HG02840 (cell line): ENCODE measurements around the gene CSE1L.
"Not testable (repeated sequence)": the region's sequence is repeated elsewhere in the genome, so short reads cannot be mapped to it uniquely, and the experiment has no call there.

Source experiments
- ATAC-seq: cut with Tn5 transposase; IDR thresholded peaks from one replicate; pipeline ENCODE4 v1.9.1; 2021; ENCODE audit warnings: mild to moderate bottlenecking, moderate library complexity, moderate number of reproducible peaks; ENCODE audit not compliant: unreplicated experiment, low FRiP score

CSE1L gene

GRCh38 chr20:49119988-49120387 is 73.9 kb downstream of the CSE1L start:
- no peak for ATAC-seq

GRCh38 chr20:49122920-49123319 is 76.8 kb downstream of the CSE1L start:
- ATAC-seq = no peak

GRCh38 chr20:49123982-49124381 is 77.9 kb downstream of the CSE1L start:
- ATAC-seq = no peak

GRCh38 chr20:49132995-49133478 is 86.9 kb downstream of the CSE1L start:
- ATAC-seq = no peak

GRCh38 chr20:49133571-49133970 is 87.5 kb downstream of the CSE1L start:
- no peak for ATAC-seq

- not testable (repeated sequence) for ATAC-seq
Observed at GRCh38 chr20:49134797-49135196, 88.7 kb downstream of the CSE1L start.

- ATAC-seq = no peak
Observed at GRCh38 chr20:49136817-49137571, 90.9 kb downstream of the CSE1L start.

GRCh38 chr20:49138431-49138830 is 92.3 kb downstream of the CSE1L start:
- no peak for ATAC-seq

GRCh38 chr20:49140411-49140810 is 94.3 kb downstream of the CSE1L start:
- ATAC-seq = no peak

- no peak for ATAC-seq
Observed at GRCh38 chr20:49140834-49141233, 94.7 kb downstream of the CSE1L start.
